GF-D8 (cell line): ENCODE results near the gene GAK.

Source experiments
- DNase-seq: peaks from one replicate; lab custom pipeline; 2025; lab: John Stamatoyannopoulos, UW

GAK gene

DNA sequence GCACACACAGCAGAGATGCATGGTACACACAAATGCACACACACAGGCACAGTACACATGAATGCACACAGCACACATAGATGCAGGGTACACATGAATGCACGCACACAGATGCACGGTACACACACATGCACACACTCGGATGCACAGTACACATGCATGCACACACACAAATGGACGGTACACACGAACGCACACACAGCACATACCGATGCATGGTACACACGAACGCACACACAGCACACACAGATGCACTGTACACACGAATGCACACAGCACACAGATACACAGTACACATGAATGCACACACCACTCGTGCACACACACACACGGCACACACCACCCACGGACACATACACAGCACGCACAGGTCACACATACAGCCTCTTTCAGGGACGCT is 62.3 kb downstream of the GAK start:
- DNase-seq: no peak

DNA sequence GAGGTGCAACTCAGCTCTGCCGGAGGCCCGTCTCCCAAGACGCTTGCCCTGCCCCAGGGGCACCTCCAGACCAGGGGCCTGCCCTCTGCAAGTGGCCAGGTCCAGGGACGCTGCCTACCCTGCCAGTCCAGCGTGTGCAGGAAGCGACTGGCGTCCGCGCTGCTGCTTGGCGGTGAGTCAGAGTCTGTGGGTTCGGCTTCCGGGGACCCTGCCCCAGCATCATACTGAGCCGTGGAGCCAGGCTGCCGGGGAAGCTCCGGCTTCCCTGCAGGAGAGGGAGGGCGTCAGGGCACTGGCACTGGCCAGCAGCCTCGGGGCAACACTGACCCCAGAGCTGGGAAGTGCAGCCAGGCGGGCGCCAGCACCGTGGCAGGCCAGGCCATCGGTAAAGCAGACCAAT is 63.7 kb downstream of the GAK start:
- no peak for DNase-seq

DNA sequence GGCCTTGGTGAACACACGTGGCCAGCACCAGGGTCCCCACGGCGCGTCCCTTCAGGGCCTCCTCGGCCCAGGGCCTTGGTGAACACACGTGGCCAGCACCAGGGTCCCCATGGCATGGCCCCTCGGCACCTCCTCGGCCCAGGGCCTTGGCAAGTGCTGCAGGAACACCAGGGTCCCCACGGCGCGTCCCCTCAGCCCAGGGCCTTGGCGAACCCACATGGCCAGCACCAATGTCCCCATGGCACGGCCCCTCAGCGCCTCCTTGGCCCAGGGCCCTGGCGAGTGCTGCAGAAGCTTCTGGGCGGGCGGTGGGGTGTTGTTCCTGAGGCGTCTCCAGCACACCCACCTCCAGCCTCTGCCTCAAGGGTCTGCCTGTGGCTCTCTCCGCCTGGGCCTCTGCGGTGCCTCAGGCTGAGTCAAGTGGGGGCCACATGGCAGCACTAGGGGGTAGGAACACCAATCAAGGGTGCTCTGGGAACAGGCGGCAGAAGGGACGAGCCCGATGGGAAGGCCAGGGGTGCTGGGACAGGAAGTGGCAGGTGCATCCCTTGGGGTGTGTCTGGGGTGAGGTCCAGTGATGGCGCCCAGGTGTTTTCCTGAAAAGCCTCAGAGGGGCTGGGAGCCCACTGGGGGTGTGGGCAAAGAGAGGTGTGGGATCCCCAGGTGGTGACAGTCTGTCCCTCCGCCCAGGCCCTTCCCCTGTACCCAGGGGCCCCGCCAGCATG is 64.4 kb downstream of the GAK start:
- no peak for DNase-seq

DNA sequence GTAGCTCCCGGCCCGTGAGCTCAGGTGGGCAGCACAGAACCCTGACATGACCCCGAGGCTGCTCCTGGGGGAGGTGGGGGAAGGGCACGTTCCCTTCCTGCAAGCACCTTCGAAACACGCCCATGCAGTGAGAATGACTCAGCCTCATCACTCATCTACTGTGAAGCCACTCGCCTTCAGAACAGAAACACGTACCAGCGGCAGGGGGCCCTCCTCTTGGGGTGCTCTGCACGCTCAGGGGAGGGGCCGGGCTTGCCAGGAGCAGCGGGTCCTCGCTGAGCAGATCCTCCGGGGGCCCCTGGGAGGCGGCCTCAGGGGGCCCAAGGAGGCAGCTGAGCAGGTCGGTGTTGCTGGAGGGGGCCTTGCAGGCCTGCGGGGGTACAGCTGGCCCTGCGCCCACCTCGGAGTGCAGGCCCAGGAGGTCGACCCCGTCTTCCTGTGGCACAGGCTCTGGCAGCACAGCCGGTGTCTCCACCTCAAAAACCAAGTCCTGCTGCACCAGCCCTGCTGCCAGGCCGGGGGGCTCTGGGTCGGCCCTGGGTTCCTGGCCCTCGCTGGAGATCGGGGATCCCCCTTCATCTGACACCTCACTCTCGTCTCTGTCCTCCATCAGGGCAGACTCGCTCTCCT is 65.2 kb downstream of the GAK start:
- no peak for DNase-seq

DNA sequence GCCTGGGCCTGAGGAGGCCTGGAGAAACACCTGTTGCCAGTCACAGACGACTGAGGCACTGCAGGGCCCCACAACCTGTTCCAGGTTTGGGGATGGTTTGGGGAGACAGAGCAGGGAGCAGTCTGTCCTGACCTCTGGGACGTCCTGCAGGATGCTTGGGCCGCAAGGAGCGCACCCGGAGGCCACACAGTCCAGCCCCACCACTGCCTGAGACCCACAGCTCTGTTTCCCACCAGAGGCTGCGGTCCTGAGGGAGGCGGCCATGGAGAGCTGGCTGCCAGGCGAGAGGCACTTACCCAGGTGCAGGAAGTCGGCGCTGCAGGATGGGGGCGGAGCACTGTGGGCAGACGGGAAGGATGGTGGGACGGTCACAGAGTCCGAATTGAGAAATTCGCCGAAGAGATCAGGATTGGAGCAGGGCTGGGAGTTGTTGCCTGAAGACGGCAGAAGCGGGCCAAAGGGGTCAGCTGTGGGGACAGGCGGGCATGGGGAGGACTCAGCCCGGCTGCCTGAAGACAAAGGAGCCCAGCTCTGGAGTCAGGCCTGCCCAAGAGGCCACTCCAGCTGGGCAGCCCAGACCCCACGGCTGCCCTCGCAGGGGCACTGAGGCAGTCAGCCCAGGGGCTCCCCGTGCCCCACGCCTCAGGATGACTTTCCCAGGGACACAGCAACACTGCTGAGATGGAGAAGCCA is 65.9 kb downstream of the GAK start:
- DNase-seq: no peak

DNA sequence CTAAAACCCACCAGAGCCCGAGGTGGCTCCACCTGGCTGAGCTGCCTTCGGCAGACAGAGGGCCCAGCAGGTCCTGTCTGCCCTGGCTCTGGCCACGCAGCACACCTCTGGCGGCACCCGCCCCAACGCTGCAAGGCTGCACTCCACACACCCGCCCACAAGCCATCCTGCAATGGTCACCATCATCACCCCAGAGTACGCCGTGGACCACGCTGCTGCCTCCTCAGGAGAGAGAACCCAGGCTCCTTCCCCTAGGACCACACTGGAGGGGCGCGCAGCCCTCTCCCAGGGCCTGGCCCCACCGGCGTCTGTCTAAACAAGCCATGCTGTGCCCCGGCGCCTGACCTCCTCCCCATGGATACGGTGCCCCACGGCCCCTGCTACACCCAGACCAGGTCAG is 66.5 kb downstream of the GAK start:
- no peak for DNase-seq

DNA sequence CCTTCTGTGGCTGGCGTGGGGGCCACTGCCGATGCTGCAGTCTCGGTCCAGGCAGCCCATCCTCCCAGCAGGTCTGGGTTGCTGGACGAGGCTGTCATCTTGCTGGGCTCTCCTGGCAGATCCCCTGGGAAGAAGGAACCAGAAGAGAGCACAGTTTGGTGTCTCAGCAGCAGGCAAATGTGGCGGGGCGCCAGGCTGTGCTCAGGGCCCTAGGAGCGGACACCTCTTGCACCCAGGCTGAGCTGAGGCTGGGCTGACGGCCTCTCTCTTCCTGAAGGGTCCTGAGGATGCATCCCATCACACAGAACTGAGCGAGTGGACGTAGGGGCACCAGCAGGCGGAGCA is 67.0 kb downstream of the GAK start:
- no peak for DNase-seq

DNA sequence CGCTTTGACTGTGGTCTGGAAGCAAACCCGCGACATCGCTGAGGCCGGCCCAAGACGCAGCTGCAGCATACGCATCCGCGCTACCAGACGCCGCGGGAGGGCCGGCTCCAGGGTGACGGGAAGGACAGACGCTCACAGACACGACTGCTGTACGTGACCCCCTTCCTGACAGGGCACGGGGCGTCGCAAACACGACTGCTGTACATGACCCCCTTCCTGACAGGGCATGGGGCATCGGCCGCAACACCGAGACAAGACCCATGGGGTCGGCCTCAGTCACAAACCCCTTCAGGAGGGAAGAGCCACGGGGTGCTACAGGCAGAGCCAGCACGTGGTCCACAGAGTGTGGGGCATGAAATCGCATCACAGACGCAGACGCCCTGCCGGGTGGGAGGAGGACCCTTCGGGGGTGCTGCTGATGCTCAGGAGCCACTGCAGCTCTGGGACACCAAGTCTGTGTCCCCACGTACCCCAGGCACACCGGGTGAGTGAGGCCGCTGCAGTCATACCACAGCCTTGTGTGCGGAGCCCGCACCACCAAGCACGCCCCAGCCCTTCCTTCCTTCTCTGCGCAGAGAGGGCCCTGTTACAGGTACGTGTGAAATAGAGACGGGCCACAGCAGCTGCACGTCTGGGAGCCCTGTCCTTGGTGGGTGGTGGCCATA is 67.5 kb downstream of the GAK start:
- DNase-seq: no peak

DNA sequence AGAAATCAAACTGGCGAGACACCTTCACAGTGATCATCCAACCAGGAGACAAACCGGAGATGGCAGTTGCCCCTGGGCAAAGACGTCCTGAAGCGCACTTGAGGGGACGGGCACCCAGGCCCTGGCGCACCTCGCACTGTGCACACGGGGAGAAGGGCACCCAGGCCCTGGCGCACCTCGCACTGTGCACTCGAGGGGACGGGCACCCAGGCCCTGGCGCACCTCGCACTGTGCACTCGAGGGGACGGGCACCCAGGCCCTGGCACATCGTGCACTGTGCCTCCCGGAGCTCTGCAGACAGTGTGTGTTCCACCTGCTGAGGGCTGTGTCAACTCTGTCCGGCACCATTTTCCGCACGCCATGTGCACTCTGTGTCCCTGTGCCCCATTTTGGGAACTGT is 71.6 kb downstream of the GAK start:
- DNase-seq: no peak

DNA sequence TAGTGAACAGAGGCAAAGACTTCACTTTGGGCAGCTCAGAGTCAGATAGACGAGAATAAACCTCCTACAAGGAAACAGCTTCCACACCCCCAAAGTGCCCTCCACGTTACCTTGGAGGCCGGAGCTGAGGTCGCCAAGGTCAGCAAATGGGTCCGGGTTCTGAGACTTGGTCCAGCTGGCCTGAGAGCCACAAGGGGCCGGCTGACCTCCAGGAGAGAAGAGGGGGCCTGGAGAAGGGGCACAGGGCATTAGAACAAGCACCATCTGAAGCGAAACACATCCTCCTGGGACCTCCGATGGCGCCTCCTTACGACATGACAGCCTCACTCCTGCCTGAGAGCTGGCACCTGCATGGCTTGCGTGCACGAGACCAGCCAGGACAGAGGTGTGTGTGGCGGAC is 72.6 kb downstream of the GAK start:
- no peak for DNase-seq

DNA sequence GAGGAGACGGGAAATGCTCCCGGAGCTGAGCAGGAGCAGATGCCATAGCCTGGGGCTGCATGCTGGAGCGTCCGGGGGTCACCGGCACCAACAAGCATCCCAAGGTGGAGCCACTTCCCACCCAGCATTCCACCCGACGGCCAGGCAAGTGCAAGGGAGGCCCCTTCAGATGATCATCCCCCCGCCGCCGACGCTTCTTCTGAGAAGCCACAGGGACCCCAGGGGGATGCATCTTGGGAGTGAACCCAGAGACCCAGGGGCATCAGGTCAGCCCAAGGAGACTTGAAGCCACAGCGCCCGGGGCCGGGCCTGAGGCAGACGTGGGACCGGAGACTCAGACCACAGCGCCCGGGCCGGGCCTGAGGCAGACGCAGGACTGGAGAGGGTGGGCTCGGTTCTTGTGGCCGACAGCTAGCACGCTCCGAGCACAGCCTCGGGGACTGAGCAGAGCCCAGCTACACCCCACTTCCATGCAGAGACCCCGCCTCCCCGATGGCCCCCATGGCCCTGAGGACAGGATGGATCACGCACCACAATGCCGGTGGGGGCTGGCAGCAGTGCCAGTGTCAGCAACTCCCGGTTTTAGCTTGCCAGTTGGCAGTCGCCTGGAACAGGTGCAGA is 73.2 kb downstream of the GAK start:
- DNase-seq: no peak

DNA sequence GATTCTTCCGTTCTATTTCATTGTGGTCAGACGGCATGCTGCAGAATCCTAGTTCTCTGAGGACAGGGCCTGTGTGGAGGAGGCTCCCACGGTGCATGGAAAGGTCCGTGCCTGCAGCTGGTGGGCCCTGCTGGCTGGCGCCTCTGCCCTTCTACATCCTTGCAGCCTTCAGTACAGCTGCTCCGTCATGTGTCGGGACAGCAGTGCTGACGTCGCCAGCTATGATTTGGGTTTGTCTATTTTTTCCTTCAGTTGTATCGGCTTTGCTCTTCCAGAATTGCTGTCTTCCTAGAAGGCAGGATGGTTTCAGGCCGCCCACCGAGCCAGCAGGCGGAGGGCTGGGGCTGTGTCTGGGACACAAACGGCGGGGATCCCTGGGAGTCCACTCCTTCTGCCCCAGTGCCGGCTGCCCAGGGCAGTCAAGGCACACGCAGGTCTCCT is 74.1 kb downstream of the GAK start:
- no peak for DNase-seq

DNA sequence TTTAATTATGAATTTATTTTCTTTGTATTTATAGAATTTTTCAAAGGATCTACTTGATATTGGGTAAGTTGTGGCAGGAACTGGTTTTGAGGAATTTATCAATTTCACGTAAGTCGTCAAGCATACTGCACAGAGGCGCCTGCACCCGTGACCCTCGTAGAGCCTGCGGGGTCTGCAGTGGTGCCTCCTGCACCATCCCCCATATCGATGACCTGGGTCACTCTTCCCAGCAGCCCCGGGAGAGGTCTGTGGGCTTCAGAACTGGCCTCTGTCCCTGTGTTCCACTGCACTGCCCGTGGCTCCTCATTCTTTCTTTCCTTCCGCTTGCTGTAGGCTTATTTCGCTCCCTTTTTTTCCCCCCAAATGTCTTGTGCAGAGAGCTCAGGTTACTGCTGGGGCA is 74.7 kb downstream of the GAK start:
- DNase-seq: no peak

DNA sequence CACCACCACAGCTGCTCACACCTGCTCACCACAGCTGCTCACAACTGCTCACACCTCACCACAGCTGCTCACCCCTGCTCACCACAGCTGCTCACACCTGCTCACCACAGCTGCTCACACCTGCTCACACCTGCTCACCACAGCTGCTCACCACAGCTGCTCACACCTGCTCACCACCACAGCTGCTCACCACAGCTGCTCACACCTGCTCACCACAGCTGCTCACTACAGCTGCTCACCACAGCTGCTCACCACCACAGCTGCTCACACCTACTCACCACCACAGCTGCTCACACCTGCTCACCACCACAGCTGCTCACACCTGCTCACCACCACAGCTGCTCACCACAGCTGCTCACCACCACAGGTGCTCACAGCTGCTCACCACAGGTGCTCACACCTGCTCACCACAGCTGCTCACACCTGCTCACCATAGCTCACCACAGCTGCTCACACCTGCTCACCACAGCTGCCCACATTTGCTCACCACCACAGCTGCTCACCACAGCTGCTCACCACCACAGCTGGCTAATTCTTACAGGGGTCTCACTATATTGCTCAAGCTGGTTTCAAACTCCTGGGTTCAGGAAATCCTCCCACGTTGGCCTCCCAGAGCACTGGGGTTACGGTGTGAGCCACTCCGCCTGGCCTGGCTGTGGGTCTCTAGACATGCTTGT is 75.8 kb downstream of the GAK start:
- no peak for DNase-seq

DNA sequence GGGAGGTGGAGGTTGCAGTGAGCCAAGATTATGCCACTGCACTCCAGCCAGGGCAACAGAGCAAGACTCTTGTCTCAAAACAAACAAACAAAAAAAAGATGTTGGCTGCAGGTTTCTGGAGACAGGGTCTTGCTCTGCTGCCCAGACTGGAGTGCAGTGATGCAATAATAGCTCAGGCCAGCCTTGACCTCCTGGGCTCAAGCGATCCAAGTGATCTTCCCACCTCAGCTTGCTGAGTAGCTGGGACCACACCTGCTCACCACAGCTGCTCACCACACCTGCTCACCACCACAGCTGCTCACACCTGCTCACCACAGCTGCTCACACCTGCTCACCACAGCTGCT is 76.3 kb downstream of the GAK start:
- no peak for DNase-seq

DNA sequence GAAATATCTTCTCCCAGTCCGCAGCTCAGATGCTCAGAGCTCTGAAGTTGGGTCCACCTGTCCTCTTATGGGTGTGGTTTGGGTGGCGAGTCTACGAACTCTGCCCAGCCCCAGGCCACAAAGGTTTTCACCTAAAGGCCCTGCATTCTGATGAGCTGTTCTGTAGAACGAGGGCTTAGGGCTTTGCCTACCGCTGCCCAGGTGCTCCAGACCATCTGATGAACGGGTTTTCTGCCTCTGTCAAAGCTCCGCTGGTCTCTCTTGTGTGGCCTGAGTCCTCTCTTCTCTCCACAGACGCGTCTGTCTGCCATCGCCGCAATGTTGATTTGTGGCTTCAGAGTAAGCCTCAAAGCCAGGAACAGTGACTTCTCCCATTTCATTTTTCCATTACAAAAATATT is 77.8 kb downstream of the GAK start:
- no peak for DNase-seq

DNA sequence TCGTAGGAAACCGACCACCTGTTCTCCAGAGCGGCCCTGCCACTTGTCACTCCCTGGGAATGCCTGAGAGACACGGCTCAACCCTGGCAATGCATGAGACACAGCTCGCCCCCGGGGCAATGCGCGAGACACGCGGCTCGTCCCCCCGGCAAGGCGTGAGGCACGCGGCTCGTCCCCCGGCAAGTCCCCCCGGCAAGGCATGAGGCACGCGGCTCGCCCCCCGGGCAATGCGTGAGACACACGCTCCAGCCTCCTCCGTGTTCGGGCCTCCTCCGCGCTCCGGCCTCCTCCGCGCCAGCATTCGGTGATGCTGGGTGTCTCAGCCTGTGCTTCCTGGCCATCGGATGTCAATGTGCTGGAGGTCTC is 78.7 kb downstream of the GAK start:
- DNase-seq: no peak

DNA sequence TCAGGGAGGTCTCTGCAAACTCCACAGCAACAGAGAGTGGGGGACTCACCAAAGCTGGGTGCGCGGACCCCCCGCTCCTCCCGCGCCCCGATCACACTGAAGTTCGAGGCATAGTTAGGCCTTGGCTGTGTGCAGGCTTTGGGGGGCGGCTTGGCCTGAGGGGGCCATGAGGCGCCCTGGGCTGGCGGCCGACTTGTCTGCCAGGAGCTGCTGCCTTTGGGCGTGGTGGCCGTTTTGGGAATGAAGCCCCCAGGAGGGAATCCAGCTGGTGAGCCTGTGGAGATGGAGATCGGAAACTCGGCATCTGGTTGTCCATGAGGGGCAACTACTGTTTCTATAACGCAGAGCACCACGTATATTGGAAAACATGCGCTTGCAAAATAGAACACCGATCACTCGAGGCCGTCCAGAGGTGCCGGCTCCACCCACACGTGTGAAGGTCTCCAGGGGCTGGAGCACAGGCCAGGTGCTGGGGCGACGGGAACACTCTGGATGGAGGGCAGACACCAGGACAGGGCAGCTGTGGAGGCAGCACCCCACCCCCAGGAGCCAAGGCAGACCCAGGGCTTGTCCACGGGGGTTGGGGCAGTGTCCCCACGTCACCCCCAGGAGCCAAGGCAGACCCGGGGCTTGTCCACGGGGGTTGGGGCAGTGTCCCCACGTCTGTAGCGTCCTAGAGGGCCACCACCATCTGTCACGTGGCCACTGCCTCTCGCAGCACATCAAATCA is 80.2 kb downstream of the GAK start:
- no peak for DNase-seq

DNA sequence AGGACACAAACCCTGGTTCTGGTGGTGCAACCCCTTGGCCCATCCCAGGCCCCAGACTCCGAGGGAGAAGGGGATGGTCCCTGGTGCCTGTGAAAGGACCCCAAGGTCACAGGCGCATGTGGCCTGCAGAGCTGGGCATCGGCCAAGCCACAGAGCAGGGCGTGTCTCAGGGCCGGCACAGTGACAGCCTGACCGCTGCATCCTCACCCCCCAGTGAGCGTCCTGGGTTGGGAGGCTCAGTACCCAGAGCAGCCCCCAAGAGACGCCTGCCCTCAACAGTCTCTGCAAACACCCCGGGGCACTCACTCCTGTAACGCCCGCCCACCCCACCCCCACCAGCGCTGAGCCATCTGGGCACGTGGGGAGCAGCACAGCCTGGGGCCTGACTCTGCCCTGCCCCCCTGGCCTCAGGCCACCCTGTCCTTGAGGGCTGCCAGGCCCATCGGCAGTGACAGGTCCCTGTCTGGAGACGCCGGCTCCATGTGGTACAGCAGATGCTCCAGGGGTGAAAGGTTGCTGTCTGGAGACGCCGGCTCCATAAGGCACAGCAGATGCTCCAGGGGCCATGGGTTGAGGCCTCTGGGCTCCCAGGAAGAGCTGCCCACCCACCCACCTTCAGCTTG is 81.7 kb downstream of the GAK start:
- DNase-seq: no peak

DNA sequence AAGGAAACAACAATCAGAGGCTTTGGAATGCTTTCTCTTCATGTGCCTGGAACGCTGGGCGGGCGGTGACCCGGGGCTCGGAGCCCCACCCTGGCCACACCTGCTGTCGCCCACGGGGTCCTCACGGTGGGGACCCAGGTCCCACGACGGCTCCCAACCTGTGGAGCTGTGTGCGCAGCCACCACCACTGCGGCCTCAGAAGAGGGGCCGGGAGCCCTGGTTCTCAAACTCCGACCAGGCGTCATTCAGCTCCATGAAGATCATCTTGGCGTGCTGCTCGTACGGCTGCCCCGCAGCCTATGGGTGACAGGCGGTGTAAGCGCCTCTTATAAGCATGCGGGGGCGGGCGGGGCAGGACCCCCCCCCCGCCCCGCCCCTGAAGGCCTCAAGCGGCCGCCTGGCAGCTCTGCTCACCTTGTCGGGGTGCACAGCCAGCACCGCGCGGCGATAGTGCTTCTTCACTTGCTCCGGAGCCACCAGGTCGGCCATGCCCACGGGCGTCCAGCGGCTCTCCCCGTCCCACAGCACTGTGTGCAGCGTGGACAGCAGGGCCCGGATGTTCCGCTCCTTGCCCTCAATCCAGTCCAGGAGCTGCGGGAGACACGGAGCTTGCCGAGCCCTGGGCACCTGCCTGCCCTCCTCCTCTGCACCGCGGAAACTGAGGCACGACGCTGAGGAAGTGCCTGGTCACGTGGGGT is 82.5 kb downstream of the GAK start:
- DNase-seq: no peak
